ENCODE measurements around the gene UPK2. TPM values are rescaled to one million over a fixed set of nuclear protein-coding genes. Genes with fewer than 3 reads are reported as not detected.

Gene UPK2
- total and polyA plus RNA-seq, 2 of the 13 experiments (the other 11 are each of a cell fraction or from before 2014, with no cell fraction given) = not detected

GRCh38 chr11:118956094-118956846 is at the start of gene UPK2 (continued):
- TF ChIP-seq, protein P1, sequence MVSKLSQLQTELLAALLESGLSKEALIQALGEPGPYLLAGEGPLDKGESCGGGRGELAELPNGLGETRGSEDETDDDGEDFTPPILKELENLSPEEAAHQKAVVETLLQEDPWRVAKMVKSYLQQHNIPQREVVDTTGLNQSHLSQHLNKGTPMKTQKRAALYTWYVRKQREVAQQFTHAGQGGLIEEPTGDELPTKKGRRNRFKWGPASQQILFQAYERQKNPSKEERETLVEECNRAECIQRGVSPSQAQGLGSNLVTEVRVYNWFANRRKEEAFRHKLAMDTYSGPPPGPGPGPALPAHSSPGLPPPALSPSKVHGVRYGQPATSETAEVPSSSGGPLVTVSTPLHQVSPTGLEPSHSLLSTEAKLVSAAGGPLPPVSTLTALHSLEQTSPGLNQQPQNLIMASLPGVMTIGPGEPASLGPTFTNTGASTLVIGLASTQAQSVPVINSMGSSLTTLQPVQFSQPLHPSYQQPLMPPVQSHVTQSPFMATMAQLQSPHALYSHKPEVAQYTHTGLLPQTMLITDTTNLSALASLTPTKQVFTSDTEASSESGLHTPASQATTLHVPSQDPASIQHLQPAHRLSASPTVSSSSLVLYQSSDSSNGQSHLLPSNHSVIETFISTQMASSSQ (IDR thresholded peaks at IDR 0.05; ENCODE audit: low read depth) = no peak
- TF ChIP-seq, protein P1 (CRISPR knock-in tag; IDR thresholded peaks at IDR 0.05; ENCODE audit: borderline replicate concordance) = no peak
- TF ChIP-seq KLF15 (CRISPR knock-in tag; IDR thresholded peaks at IDR 0.05; ENCODE audit: borderline replicate concordance) (no peak), JUND (CRISPR knock-in tag; IDR thresholded peaks at IDR 0.05) (no peak), NKX3-1 (CRISPR knock-in tag; IDR thresholded peaks at IDR 0.05) (no peak), ZNF30 (CRISPR knock-in tag; IDR thresholded peaks at IDR 0.05) (no peak), HNF1B (CRISPR knock-in tag; IDR thresholded peaks at IDR 0.05) (peak; percentile 62; the same call in 1 of the 2 replicates), ZNF503 (CRISPR knock-in tag; IDR thresholded peaks at IDR 0.05) (no peak), PHF8 (CRISPR knock-in tag; IDR thresholded peaks at IDR 0.05) (no peak), ZNF451 (CRISPR knock-in tag; IDR thresholded peaks at IDR 0.05) (no peak), MYPOP (CRISPR knock-in tag; IDR thresholded peaks at IDR 0.05) (no peak)
- TF ChIP-seq, protein P2, sequence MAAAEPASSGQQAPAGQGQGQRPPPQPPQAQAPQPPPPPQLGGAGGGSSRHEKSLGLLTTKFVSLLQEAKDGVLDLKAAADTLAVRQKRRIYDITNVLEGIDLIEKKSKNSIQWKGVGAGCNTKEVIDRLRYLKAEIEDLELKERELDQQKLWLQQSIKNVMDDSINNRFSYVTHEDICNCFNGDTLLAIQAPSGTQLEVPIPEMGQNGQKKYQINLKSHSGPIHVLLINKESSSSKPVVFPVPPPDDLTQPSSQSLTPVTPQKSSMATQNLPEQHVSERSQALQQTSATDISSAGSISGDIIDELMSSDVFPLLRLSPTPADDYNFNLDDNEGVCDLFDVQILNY (CRISPR knock-in tag; conservative IDR thresholded peaks at IDR 0.05) = no peak
- TF ChIP-seq, protein P3, sequence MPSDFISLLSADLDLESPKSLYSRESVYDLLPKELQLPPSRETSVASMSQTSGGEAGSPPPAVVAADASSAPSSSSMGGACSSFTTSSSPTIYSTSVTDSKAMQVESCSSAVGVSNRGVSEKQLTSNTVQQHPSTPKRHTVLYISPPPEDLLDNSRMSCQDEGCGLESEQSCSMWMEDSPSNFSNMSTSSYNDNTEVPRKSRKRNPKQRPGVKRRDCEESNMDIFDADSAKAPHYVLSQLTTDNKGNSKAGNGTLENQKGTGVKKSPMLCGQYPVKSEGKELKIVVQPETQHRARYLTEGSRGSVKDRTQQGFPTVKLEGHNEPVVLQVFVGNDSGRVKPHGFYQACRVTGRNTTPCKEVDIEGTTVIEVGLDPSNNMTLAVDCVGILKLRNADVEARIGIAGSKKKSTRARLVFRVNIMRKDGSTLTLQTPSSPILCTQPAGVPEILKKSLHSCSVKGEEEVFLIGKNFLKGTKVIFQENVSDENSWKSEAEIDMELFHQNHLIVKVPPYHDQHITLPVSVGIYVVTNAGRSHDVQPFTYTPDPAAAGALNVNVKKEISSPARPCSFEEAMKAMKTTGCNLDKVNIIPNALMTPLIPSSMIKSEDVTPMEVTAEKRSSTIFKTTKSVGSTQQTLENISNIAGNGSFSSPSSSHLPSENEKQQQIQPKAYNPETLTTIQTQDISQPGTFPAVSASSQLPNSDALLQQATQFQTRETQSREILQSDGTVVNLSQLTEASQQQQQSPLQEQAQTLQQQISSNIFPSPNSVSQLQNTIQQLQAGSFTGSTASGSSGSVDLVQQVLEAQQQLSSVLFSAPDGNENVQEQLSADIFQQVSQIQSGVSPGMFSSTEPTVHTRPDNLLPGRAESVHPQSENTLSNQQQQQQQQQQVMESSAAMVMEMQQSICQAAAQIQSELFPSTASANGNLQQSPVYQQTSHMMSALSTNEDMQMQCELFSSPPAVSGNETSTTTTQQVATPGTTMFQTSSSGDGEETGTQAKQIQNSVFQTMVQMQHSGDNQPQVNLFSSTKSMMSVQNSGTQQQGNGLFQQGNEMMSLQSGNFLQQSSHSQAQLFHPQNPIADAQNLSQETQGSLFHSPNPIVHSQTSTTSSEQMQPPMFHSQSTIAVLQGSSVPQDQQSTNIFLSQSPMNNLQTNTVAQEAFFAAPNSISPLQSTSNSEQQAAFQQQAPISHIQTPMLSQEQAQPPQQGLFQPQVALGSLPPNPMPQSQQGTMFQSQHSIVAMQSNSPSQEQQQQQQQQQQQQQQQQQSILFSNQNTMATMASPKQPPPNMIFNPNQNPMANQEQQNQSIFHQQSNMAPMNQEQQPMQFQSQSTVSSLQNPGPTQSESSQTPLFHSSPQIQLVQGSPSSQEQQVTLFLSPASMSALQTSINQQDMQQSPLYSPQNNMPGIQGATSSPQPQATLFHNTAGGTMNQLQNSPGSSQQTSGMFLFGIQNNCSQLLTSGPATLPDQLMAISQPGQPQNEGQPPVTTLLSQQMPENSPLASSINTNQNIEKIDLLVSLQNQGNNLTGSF (CRISPR knock-in tag; IDR thresholded peaks at IDR 0.05) = no peak

Measured in HepG2 (cell line).